HG03378 (cell line): ENCODE results near the gene NYNRIN.
A peak's percentile ranks its signal among the peaks of the same experiment; 100 is the strongest.
"Not testable (repeated sequence)": the region's sequence is repeated elsewhere in the genome, so short reads cannot be mapped to it uniquely, and the experiment has no call there.

Source experiments
- ATAC-seq: cut with Tn5 transposase; IDR thresholded peaks from one replicate; pipeline ENCODE4 v1.9.1; 2021; ENCODE audit warnings: mild to moderate bottlenecking, moderate library complexity; ENCODE audit not compliant: unreplicated experiment

Gene NYNRIN

DNA sequence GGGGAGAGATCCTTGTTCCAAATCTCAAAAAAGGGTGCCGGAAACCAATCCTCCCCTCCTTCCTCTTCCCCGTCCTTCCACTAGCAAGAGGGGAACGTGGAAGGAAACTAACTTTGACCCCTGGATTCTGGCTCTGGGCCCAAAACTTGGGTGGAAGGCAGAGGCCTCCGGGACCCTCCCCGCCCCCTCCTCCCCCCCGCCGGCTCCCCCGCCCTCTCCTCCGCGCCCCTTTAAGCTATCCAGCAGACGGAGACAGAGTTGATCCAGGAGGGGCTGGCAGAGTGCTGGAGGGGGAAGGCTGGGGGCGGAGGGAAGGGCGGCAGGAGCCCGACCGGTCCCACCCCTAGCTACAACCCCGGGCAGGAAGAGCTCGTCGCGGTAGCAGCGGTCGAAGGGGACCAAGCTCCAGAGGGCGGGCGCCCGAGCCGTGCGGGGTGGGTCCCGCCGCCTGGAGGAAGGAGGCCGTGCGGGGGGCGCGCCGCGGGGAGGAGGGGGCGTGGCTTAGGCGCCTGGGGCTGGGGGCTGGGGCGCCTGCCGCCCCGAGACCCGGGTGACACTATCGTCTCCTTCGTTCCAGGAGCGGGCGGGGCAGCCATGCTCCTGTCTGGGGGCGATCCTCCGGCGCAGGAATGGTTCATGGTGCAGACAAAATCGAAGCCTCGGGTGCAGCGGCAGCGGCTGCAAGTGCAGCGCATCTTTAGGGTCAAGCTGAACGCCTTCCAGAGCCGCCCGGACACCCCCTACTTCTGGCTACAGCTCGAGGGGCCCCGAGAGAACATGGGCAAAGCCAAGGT is at the start of gene NYNRIN:
NYNRIN (plus strand) TSS at position 351 of the 794 bp plus-strand sequence; CDS start at position 595, 244 bp downstream.
- no peak for ATAC-seq

- no peak for ATAC-seq
These were observed 49.1 kb upstream of the NYNRIN start for GRCh38 chr14:24349742-24350141.

DNA sequence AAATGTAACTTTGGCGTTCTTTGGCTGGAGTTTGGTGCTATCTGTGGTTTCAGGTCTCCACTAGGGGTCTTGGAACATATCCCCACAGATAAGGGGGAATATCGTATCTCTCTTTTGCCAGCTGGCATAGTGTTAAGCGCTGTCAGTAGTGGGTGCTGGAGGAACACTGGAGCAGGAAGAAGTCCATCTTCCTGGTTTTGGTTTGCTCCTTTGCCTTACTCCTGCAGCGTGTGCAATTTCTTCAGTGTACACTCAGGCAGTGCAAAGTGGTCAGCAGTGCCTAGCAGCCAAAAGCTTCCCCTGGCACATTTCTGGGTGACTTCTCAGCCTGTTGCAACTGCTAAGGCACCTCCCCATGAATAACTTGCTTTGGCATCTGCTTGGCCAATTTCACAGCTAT is 47.3 kb upstream of the NYNRIN start:
- ATAC-seq, result no peak

DNA sequence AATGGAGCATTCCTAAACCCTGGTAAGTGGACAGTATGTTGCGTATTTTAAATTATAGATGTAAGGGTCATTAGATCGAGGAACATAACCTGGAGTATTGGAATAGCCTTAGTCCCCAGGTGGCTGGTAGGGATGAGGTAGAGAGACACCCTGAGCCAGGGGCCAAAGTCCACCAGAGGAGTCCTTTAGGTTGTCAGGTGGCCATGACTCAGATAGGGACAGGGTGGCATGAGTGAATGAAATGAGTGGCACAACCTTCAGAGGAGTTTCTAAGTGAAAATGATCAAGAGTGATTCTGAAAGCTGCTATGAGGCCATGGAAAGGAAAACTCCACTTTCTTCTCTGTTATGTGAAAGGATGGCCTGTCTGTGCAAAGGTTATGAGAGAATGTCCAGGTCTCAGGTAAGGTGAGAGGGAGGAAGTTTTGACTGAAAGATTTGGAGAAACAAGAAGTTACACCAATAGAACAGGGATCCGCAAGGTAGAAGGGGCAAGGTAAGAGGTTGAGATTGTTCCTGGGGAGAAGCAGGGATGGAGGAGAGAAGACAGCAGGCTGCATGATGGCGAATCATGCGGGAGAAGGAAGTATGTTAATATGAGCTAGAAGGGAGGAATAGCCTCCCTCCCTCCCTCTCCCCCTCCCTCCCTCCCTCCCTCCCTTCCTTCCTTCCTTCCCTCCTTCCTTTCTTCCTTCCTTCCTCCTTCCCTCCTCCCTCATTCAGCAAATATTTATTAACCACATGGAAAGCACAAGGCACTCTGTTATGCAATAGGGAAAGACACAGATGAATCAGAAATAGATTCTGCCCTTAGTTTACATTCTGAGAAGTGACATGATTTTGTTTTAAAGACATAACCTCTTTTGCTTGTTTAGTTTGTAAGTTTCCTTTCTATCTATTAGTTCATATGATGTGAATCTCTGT is 45.0 kb upstream of the NYNRIN start:
- no peak for ATAC-seq

- not testable (repeated sequence) for ATAC-seq
These were observed 44.3 kb upstream of the NYNRIN start for GRCh38 chr14:24354482-24354825.

DNA sequence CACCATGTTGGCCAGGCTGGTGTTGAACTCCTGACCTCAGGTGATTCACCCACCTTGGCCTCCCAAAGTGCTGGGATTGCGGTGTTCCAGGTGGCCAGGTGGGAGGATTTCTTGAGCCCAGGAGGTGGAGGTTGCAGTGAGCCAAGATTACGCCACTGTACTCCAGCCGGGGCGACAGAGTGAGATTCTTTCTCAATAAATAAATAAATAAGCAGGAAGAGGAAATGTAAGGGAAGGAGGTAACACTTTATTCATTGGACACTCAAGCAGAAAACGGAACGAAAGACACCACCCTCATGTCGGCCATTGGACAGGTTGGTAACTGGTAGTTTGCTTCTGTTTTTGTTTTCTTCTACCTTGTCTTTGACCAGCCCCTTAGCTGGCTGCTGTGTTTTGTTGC is 43.8 kb upstream of the NYNRIN start:
- ATAC-seq, result no peak

- ATAC-seq, result no peak
These were observed 42.6 kb upstream of the NYNRIN start for GRCh38 chr14:24356208-24356607.

DNA sequence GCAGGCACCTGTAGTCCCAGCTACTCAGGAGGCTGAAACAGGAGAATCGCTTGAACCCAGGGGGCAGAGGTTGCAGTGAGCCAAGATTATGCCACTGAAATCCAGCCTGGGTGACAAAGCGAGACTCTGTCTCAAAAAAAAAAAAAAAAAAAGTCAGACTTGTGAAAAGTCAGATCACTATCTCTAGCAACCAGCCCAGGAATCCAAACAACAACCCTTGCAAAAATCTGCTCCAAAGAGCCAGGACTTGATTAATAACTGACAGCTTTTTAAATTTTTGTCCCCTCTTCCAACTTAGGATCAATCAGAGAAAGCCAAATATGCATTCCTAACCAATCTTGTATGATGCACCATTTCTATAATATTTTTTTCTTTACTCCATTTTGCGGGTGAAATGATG is 38.5 kb upstream of the NYNRIN start:
- ATAC-seq, result no peak

GRCh38 chr14:24361326-24361725 is 37.5 kb upstream of the NYNRIN start:
- no peak for ATAC-seq

DNA sequence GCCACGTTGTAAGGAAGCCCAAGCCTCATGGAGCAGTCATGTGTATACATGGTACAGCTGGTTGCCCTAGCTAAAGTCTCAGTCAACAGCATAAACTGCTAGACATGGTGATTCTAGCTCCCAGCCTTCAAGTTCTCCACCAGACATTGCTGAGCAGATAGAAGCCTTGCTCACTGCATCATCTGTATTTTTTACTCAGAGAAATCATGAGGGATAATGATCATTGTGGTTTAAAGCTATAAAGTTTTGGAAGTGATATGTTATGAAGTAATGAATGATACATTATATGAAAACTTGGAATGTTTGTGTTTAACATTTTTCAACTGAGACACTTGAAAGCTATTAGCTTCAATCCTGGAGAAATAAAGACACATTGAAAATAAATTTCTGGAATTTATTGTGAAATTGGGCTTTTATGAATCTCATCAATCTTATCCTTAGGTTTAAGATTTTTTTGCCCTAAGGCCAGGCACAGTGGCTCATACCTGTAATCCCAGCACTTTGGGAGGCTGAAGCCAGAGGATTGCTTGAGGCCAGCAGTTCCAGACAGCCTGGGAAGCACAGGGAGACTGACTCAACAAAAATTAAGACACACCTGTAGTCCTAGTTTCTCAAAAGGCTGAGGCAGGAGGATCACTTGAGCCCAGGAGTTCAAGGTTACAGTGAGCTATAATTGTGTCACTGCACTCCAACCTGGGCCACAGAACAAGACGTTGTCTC is 36.4 kb upstream of the NYNRIN start:
- no peak for ATAC-seq

DNA sequence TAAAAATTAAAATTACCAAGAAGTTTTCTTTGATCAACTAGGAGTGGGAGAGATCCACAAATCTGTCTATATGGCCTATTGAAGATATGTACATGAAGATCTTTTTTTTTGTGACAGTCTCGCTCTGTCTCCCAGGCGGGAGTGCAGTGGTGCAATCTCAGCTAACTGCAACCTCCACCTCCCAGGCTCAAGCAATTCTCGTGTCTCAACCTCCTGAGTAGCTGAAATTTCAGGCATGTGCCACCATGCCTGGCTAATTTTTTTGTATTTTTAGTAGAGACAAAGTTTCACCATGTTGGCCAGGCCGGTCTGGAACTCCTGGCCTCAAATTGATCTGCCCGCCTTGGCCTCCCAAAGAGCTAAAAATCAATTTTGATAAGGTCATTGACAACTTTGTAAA is 35.4 kb upstream of the NYNRIN start:
- ATAC-seq, result no peak

DNA sequence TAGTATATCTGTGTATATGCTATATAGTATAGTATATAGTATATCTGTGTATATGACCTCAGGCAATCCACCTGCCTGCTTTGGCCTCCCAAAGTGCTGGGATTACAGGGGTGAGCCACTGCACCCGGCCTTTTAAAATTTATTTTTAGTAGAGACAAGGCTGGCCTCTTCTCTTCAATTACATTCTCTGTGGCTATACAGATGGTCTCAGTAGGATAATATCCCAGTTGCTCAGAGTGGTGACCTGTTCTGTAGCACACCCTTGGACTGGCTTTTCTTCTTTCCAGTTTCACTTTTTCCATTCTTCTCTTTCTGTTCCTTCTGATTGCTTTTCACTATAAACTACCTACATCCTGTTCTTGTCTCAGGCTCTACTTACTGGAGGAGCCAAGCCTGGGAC is 34.0 kb upstream of the NYNRIN start:
- ATAC-seq, result no peak

DNA sequence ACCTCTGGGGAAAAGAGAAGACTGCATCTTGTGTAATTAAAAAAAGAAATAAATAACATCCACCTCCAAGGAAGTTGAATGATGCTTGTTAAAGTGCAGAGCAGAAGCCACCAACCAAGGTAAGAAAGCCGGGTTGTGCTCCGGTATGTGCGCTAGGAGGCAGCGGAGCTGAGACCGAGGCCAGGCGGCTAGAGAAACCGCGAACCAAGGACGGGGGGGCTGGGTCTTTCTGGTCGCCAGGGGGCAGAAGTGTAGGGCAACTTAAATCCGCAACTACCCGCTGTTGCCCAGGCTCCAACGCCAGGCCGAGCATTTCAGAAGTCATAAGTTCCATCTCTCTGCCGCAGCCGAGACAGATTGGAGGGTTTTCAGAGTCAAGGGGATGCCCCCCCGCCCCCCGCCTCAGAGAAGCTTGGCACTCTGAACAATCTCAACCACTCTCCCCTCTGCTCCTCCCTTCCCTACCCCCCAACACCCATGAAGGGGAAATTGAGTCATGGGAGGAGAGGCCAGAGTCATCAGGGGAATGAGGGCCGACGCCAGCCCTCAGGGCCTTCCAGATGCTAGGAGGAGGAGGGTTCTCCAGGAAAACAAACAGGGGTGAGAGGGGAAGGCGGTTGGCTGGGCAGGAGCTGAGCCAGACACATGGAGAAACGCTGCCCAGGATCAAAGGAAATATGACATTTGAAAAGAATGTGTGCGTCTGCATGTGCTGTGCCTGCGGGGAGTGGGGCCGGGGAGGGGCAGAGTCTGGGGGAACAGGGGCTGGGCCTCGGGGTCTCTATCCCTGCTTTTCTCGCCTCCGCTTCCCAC is 33.0 kb upstream of the NYNRIN start:
- no peak for ATAC-seq

DNA sequence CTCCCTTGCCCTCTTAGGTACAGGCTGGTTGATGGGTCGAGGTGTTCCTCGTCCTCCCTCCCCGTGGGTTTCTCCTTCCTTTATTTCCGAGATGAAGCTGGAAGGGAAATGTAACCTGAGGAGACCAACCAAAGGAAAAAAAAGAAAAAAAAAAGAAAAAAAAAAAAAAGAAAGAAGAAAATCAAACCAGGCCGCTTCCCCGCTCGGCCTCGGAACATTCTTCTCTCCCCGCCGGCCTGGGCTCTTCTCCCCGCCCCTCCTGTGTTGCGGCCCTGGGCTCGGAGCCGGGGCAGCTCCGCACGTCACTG is 32.4 kb upstream of the NYNRIN start:
- ATAC-seq, result no peak

GRCh38 chr14:24366721-24367513 is 31.9 kb upstream of the NYNRIN start:
- peak; percentile 32 for ATAC-seq

DNA sequence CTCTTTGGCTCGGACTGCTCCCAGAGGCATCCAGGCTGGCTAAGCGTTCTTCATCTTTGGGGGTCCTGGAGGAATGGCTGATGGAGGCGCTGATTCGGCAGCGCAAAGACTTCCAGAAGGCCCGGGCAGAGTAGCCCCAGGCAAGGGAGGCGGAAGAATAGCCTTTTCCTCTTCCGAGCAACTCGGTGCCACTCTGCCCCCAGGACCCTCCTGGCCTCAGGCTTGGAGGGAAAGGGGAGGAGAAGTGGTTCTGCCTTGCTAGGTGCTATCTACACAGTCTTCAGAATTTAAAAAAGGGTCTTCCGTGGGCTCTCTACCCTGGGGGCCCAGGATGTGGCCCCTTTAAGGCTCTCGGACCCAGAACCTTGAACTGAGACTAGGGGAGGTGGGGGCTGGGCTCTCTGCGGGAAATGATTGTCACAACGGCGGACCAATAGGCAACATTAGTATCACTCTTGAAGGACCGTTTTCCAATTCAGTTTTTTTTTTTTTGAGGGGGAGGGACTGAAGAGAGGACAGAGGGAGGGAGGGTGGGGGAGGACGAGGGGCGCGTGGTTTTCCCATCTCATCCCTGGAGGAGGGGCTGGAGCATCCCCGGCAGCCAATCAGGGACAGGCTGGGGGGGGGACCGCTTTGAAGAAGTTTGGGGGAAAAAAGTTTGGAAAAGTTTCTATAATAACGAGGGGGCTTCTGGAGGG is 31.1 kb upstream of the NYNRIN start, which contains the start of gene NFATC4:
NFATC4 (plus strand) TSS at position 671 of the 698 bp plus-strand sequence. CDS start 157 bp downstream, outside the sequence.
- peak; percentile 16 for ATAC-seq

- ATAC-seq, result no peak
These were observed 30.6 kb upstream of the NYNRIN start for GRCh38 chr14:24368212-24368561.

DNA sequence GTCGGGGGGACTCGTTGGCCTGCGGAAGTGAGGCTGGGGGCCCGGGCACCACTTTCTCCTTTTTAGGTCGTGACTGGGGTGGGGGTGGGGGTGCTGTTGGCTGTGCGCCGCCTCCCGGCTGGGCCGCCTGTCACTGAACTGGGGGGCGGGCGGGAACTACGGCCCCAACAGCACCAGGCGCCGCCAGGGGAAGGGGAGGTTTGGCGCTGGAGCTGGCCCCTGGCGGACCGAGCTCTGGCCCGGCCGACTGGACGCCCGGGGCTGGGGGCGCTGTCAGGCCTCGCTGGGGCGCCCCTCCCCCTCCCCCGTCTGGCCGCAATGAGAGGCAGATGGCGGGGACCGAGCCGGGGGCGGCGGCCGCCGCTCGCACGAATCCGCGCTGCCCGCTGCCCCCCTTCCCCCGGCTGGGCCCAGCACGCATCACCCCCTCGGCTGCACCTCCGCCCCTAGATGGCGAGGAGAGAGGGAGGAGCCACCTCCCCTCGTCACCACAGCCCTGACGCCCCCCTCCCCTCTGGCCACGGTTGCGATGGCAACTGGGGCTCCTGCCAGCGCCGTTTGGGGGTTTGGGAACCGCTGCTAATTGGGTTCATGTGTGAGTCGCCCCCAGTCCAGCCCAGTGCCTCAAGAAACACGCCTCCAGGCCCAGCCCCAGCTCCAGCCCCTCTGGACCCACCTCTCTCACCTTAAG is 30.1 kb upstream of the NYNRIN start:
- no peak for ATAC-seq

DNA sequence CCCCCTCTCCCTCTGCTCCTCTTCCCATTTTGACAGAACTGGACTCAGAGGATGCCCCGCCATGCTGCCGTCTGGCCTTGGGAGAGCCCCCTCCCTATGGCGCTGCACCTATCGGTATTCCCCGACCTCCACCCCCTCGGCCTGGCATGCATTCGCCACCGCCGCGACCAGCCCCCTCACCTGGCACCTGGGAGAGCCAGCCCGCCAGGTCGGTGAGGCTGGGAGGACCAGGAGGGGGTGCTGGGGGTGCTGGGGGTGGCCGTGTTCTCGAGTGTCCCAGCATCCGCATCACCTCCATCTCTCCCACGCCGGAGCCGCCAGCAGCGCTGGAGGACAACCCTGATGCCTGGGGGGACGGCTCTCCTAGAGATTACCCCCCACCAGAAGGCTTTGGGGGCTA is 29.3 kb upstream of the NYNRIN start:
- ATAC-seq, result no peak
